ENCODE results near the gene KRT77.

DNA sequence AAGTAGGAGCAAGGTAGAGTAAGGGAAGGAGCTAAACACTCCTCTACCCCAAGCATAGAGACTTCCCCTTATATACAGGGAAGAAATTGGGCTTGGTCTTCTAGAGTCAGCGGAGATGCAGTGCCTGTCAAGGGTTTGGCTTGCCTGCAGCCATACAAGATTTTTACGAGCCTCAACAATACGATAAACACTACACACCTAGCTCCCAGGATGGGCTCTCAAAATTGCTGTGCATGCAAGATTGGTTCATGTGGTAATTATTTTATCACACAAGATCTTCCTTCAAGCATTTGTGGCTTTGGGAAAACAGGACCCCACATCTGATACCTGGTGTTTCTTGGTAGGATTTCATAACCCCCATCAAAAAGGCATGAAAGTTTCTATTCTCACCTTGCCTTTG, 23.0 kb downstream of the KRT77 start, which contains the start of gene KRT1:
- TF ChIP-seq POLR2A (IDR thresholded peaks at IDR 0.05) (no peak), CTCF (IDR thresholded peaks at IDR 0.05) (no peak)
